Stomach smooth muscle (tissue), 2 donors: ENCODE data around the gene CLCN6.

ENCODE experiments used
- H3K27ac ChIP-seq: one replicate; pipeline ENCODE4 v1.7.0; 2013; ENCODE audit warnings: mild to moderate bottlenecking, low read length, inconsistent platforms
- H3K27me3 ChIP-seq, 2 donors: one replicate each; pipeline ENCODE4 v1.7.0; 2013; ENCODE audit warnings: low read length in 2 of 2; ENCODE audit not compliant: insufficient read depth in 2 of 2, control insufficient read depth in 1 of 2
- H3K36me3 ChIP-seq, 2 donors: one replicate each; pipeline ENCODE4 v1.7.0; 2013; ENCODE audit warnings: low read length in 2 of 2; ENCODE audit not compliant: control insufficient read depth in 2 of 2, insufficient read depth in 2 of 2
- H3K4me1 ChIP-seq: one replicate; pipeline ENCODE4 v1.7.0; 2013; ENCODE audit warnings: low read length; ENCODE audit not compliant: control insufficient read depth, insufficient read depth
- H3K4me3 ChIP-seq, 2 donors: one replicate each; pipeline ENCODE4 v1.7.0; 2013; ENCODE audit warnings: low read length in 2 of 2
- H3K9ac ChIP-seq, 2 donors: one replicate each; pipeline ENCODE4 v1.7.0; 2013; ENCODE audit warnings: low read length in 2 of 2, mild to moderate bottlenecking in 1 of 2
- H3K9me3 ChIP-seq, 2 donors: one replicate each; pipeline ENCODE4 v1.7.0; 2013; ENCODE audit warnings: low read length in 2 of 2; ENCODE audit not compliant: control insufficient read depth in 2 of 2
- donor health status: healthy.
- donor health status: Pancreatic carcinoma.

Gene CLCN6

GRCh38 chr1:11872545-11872944, 66.6 kb downstream of the CLCN6 start:
- Histone ChIP-seq H3K4me3 (no peak overlapping the region), H3K9me3 (no peaks in the 10 kb centered on the region), H3K4me1 (no peaks in the 10 kb centered on the region), H3K27ac (no peak overlapping the region), H3K9ac (no peak overlapping the region), H3K36me3 (no peaks in the 10 kb centered on the region), H3K27me3 (peaks cover 4 to 10% of the 10 kb centered on the region in 2 donors)

GRCh38 chr1:11873395-11874257, 67.6 kb downstream of the CLCN6 start:
- no peaks in the 10 kb centered on the region for H3K9me3 ChIP-seq
- no peak overlapping the region for H3K9ac ChIP-seq
- H3K36me3 ChIP-seq, result no peaks in the 10 kb centered on the region
- peaks cover under 1% of the 10 kb centered on the region for H3K4me1 ChIP-seq
- H3K27ac ChIP-seq, result no peak overlapping the region
- no peak overlapping the region for H3K4me3 ChIP-seq
- peaks cover 7 to 10% of the 10 kb centered on the region in 2 donors for H3K27me3 ChIP-seq

GRCh38 chr1:11874258-11874562, 68.2 kb downstream of the CLCN6 start:
- peaks cover 2% of the 10 kb centered on the region for H3K4me1 ChIP-seq
- H3K9ac ChIP-seq, result no peak overlapping the region

GRCh38 chr1:11874624-11875023, 68.6 kb downstream of the CLCN6 start:
- Histone ChIP-seq H3K27me3 (peaks cover 10 to 17% of the 10 kb centered on the region in 2 donors), H3K4me1 (peaks cover 2% of the 10 kb centered on the region), H3K36me3 (no peaks in the 10 kb centered on the region), H3K9me3 (no peaks in the 10 kb centered on the region), H3K4me3 (no peak overlapping the region), H3K27ac (no peak overlapping the region), H3K9ac (no peak overlapping the region)

More at GRCh38 chr1:11874258-11874562, 68.2 kb downstream of the CLCN6 start:
- Histone ChIP-seq H3K27me3 (peaks cover 10 to 13% of the 10 kb centered on the region in 2 donors), H3K36me3 (no peaks in the 10 kb centered on the region), H3K4me3 (no peak overlapping the region), H3K27ac (no peak overlapping the region), H3K9me3 (no peaks in the 10 kb centered on the region)

- peaks cover 8 to 17% of the 10 kb centered on the region in 2 donors for H3K27me3 ChIP-seq
- no peak overlapping the region for H3K27ac ChIP-seq
- H3K36me3 ChIP-seq, result no peaks in the 10 kb centered on the region
- H3K9ac ChIP-seq, result no peak overlapping the region
- no peak overlapping the region for H3K4me3 ChIP-seq
- peaks cover 2% of the 10 kb centered on the region for H3K4me1 ChIP-seq
- H3K9me3 ChIP-seq, result no peaks in the 10 kb centered on the region
Measured at GRCh38 chr1:11875094-11875493, 69.1 kb downstream of the CLCN6 start.

DNA sequence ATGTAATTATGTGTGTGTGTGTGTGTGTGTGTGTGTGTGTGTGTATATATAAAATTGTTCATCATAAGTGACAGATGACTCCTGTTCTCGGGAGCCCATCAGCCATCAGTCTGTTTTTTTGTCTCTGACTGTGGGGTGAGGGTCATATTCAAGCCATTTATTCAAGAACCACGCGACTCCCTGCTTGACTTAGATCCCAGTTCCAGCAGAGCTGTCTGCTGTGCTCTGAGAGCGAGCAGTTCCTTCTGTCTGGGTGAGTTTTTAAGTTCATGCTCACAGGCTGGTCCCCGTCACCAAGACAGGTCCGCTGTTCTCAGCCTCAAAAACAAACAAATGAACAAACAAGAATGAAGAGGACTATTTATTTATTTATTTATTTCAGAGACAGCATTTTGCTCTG, 71.1 kb downstream of the CLCN6 start:
- Histone ChIP-seq H3K4me3 (no peak overlapping the region), H3K4me1 (peaks cover 9% of the 10 kb centered on the region), H3K36me3 (no peaks in the 10 kb centered on the region), H3K27me3 (peaks cover 8 to 17% of the 10 kb centered on the region in 2 donors), H3K9me3 (no peaks in the 10 kb centered on the region), H3K27ac (no peak overlapping the region), H3K9ac (no peak overlapping the region)

GRCh38 chr1:11878081-11878890, 72.3 kb downstream of the CLCN6 start:
- Histone ChIP-seq H3K36me3 (no peaks in the 10 kb centered on the region), H3K9ac (no peak overlapping the region), H3K4me3 (no peak overlapping the region), H3K4me1 (peaks cover 9% of the 10 kb centered on the region), H3K9me3 (no peaks in the 10 kb centered on the region), H3K27ac (no peak overlapping the region), H3K27me3 (peaks cover 10 to 21% of the 10 kb centered on the region in 2 donors)

GRCh38 chr1:11878891-11879190, 72.8 kb downstream of the CLCN6 start:
- Histone ChIP-seq H3K27me3 (peaks cover 10 to 21% of the 10 kb centered on the region in 2 donors), H3K4me1 (peaks cover 11% of the 10 kb centered on the region), H3K36me3 (no peaks in the 10 kb centered on the region), H3K4me3 (no peak overlapping the region), H3K27ac (no peak overlapping the region), H3K9ac (no peak overlapping the region), H3K9me3 (no peaks in the 10 kb centered on the region)

DNA sequence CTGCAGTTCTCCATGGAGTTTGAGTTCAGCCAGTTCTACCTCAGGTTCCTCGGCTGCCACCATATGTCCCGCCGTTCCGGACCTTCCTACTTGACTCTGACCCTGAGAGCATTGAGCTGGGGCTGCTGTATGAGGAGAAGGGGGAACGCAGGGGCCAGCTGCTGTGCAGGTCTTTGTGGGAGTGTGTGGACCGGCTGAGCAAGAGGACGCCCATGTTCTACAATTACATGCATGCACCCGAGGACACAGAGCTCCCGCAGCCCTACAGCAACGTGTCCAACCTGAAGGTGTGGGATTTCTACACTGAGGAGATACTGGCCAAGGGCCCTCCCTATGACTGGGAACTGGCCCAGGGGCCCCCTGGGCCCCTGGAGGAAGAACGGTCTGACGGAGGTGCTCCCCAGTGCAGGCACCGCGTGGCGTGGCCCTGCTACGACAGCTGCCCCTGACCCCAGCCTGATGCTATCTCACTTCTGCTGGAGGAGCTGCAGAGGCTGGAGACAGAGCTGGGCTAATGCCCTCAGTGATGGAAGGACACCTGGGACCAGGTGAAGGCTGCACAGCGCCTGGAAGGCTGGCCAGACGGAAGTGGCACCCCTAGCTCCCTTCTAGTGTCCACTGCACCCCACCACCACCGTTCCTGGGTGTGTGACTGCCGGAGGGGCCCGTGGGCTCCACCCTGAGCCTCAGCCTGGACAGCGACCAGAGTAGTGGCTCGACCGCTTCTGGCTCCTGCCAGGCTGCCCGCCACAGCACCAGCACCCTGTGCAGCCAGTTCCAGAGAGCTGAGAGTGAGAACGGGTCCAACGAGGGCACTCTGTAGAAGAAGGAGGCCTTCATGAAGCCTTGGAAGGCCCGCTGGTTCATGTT, 73.6 kb downstream of the CLCN6 start:
- no peak overlapping the region for H3K9ac ChIP-seq
- no peaks in the 10 kb centered on the region for H3K9me3 ChIP-seq
- H3K27ac ChIP-seq, result no peak overlapping the region
- no peaks in the 10 kb centered on the region for H3K36me3 ChIP-seq
- H3K4me3 ChIP-seq, result no peak overlapping the region
- H3K4me1 ChIP-seq, result peaks cover 11% of the 10 kb centered on the region
- H3K27me3 ChIP-seq, result peaks cover 7 to 21% of the 10 kb centered on the region in 2 donors

- peaks cover 11% of the 10 kb centered on the region for H3K4me1 ChIP-seq
- H3K4me3 ChIP-seq, result no peak overlapping the region
- H3K27ac ChIP-seq, result no peak overlapping the region
- H3K9me3 ChIP-seq, result no peaks in the 10 kb centered on the region
- no peaks in the 10 kb centered on the region for H3K36me3 ChIP-seq
- no peak overlapping the region for H3K9ac ChIP-seq
- peaks cover 4 to 21% of the 10 kb centered on the region in 2 donors for H3K27me3 ChIP-seq
Measured at GRCh38 chr1:11880181-11880575, 74.2 kb downstream of the CLCN6 start.
